RWPE1 (cell line): ENCODE data around the gene PROCA1.
A peak's percentile ranks its signal among the peaks of the same experiment; 100 is the strongest.

ENCODE experiments used
- CTCF ChIA-PET: fragments of 350-600 bp; sonication (Branson Sonifier 250); formaldehyde crosslinking; extraction: SDS; loops from one replicate; lab custom pipeline; 2021; lab: Yijun Ruan, JAX
- POLR2A ChIA-PET: fragments of 400-600 bp; formaldehyde crosslinking; extraction: SDS; loops from one replicate; lab custom pipeline; 2020; ENCODE audit warnings: antibody characterized with exemption; ENCODE audit not compliant: low non-redundant PET; lab: Yijun Ruan, JAX
- DNase-seq: peaks from one replicate; pipeline ENCODE4 v3.0.0; 2012; ENCODE audit warnings: low spot score
- H3K27ac ChIP-seq: fragments of 450-650 bp; 2 replicates; pipeline ENCODE4 v1.5.1; 2017
- CTCF ChIP-seq: fragments of 450-650 bp; conservative IDR thresholded peaks from 2 replicates; pipeline ENCODE4 v1.5.1; 2017; ENCODE audit warnings: low read depth, mild to moderate bottlenecking

The PROCA1 gene

GRCh38 chr17:28733346-28733745, 21.7 kb upstream of the PROCA1 start:
- CTCF ChIA-PET = no interaction called here
- POLR2A ChIA-PET = no interaction called here
- no peak for DNase-seq
- no peak for TF ChIP-seq CTCF
- no peak overlapping the region for H3K27ac ChIP-seq

GRCh38 chr17:28729950-28730330, 18.3 kb upstream of the PROCA1 start:
- H3K27ac ChIP-seq = peak overlapping the region; percentile 99
- TF ChIP-seq CTCF = no peak
- DNase-seq = no peak
- POLR2A ChIA-PET = interaction anchor here (0.7 kb wide), 1 partner anchor 202 kb away, joined by 7 read pairs; no protein-coding TSS in a partner anchor
- CTCF ChIA-PET = interaction anchor here (0.8 kb wide), 1 partner anchor 1724 kb away, joined by 3 read pairs; no protein-coding TSS in a partner anchor

- CTCF ChIA-PET = interaction anchor here (0.6 to 5.6 kb wide), 2 partner anchors 19 to 22 kb away, joined by 5 to 249 read pairs; partner anchors contain the start of gene TRAF4
- POLR2A ChIA-PET = interaction anchor here (2.4 to 5.5 kb wide), 3 partner anchors 16 to 24 kb away, joined by 12 to 95 read pairs (median 22); partner anchors contain the start of gene TRAF4
- peak; percentile 95 for DNase-seq
- peak within 1 kb of the TSS; percentile 99 for H3K27ac ChIP-seq
- TF ChIP-seq CTCF = no peak
Observed at GRCh38 chr17:28728364-28729200, 16.9 kb upstream of the PROCA1 start, which contains the start of gene NEK8. Gene NEK8 (plus strand): TSS chr17:28728788. CDS start chr17:28728814, 26 bp downstream.

- H3K27ac ChIP-seq = peak overlapping the region; percentile 99
- CTCF ChIA-PET = interaction anchor here (0.5 to 5.6 kb wide), 29 partner anchors 8 to 385 kb away, joined by 3 to 249 read pairs (median 4); partner anchors contain the start of genes FLOT2, PHF12 and TRAF4
- POLR2A ChIA-PET = interaction anchor here (0.5 to 5.5 kb wide), 10 partner anchors 17 to 225 kb away, joined by 3 to 95 read pairs (median 5); partner anchors contain the start of genes PHF12 and TRAF4
- peak; percentile 82 for DNase-seq
- peak; percentile 99 for TF ChIP-seq CTCF
Observed at GRCh38 chr17:28726627-28727491, 15.2 kb upstream of the PROCA1 start.

GRCh38 chr17:28726226-28726626, 14.5 kb upstream of the PROCA1 start, which contains the start of gene TLCD1:
Gene TLCD1 (minus strand): TSS chr17:28726233. CDS start chr17:28726097, 136 bp downstream.
- POLR2A ChIA-PET = interaction anchor here (0.5 to 5.5 kb wide), 5 partner anchors 18 to 223 kb away, joined by 3 to 95 read pairs (median 5); partner anchors contain the start of gene TRAF4
- CTCF ChIA-PET = interaction anchor here (0.5 to 5.6 kb wide), 22 partner anchors 9 to 386 kb away, joined by 3 to 249 read pairs (median 5); partner anchors contain the start of genes FLOT2, PHF12 and TRAF4
- DNase-seq = peak; percentile 82
- H3K27ac ChIP-seq = peak within 1 kb of the TSS; percentile 99
- no peak for TF ChIP-seq CTCF
